HG02840 (cell line): ENCODE data around the gene FTO.
"Not testable (repeated sequence)": the region's sequence is repeated elsewhere in the genome, so short reads cannot be mapped to it uniquely, and the experiment has no call there.

Source experiments
- ATAC-seq: cut with Tn5 transposase; IDR thresholded peaks from one replicate; pipeline ENCODE4 v1.9.1; 2021; ENCODE audit warnings: mild to moderate bottlenecking, moderate library complexity, moderate number of reproducible peaks; ENCODE audit not compliant: unreplicated experiment, low FRiP score

FTO gene

GRCh38 chr16:53848950-53849349 is 145.0 kb downstream of the FTO start:
- ATAC-seq = no peak

DNA sequence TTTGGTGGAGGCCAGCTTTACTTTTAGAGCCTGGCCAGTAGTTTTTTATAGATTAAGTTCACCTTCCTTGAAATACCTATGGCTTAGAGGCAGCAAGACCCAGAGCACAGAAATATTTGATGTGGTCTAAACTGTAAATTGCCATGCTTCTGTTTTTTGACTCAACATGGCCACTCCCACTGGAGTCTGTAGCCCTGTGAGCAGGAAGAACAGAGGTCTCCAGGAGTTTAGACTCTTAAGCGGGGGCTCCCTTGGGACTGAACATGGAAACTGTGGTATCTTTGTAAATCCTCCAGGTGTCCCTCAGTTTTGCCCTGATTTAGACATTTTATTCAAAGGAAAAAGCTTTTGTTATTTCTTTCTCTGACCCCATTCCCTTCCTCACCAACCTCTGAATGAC is 145.6 kb downstream of the FTO start:
- ATAC-seq = no peak

GRCh38 chr16:53849994-53850393 is 146.0 kb downstream of the FTO start:
- no peak for ATAC-seq

- no peak for ATAC-seq
Measured at GRCh38 chr16:53852678-53853077, 148.7 kb downstream of the FTO start.

GRCh38 chr16:53855056-53855455 is 151.1 kb downstream of the FTO start:
- no peak for ATAC-seq

- ATAC-seq = no peak
Measured at GRCh38 chr16:53855511-53855910, 151.6 kb downstream of the FTO start.

DNA sequence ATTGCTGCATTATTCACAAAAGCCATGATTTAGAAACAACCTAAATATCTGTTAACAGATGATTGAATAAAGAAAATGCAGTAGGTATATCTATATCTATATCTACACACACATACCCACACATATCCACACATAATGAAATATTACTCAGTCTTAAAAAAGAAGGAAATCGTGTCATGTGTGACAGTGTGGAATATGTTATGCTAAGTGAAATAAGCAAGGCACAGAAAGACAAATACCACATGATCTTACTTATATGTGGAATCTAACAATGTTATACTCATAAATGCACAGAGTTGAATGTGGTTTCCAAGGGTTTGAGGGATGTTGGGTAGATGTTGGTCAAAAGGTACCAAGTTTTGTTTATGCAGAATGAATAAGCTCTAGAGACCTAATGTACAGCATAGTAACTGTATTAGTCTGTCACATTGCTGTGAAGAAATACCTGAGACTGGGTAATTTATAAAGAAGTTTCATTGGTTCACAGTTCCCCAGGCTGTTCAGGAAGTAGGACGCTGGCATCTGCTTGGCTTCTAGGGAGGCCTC is 156.1 kb downstream of the FTO start:
- ATAC-seq = no peak

GRCh38 chr16:53863861-53864260 is 159.9 kb downstream of the FTO start:
- no peak for ATAC-seq

GRCh38 chr16:53864819-53865493 is 161.0 kb downstream of the FTO start:
- no peak for ATAC-seq

GRCh38 chr16:53865494-53865863 is 161.5 kb downstream of the FTO start:
- ATAC-seq = peak; percentile 63

- ATAC-seq = no peak
Measured at GRCh38 chr16:53866520-53866919, 162.6 kb downstream of the FTO start.

- no peak for ATAC-seq
Measured at GRCh38 chr16:53870831-53871230, 166.9 kb downstream of the FTO start.

DNA sequence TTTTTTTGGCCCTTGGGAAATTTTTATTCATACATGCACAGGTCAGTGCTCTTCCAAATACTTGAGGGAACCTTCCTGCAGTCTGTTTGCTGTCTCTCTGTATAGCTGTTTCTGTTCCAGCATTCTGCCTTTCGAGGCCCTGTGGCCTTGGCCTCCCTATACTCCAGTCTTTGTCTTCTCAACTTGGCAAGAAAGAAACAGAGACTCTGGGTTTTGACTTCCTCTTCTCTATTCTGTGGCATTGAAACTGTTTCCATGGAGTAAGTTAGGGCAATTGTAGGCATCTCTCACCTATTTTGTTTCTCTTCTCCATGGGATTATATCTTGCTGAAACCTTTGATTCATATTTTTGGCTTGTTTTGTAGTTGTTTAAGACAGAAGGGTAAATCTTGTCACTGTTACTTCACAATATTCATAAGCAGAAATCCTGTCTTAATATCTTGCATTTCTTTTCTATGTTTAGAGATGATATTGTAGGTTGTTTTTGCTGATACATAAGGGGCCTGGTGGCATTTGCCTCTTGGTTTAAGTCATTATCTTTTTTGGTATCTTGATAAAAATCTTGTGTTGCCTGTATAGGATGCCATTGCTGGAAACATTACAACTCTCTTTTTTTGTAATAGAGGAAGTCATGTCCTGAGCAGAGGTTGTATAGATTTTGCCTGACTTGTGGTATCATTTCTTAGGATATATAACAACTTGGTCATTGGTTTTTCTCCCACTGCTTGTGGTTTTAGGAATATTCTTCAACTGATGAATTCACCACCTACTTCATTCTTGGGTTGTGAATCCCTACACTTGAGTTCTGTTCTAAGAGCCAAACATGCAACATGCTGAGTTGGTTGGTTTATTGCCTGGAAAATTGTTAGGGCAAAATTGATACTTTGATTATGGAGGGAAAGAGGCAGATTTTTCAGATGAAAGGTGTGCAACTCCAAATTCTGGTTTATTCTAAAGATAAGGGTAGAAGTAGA is 168.6 kb downstream of the FTO start:
- ATAC-seq = no peak

DNA sequence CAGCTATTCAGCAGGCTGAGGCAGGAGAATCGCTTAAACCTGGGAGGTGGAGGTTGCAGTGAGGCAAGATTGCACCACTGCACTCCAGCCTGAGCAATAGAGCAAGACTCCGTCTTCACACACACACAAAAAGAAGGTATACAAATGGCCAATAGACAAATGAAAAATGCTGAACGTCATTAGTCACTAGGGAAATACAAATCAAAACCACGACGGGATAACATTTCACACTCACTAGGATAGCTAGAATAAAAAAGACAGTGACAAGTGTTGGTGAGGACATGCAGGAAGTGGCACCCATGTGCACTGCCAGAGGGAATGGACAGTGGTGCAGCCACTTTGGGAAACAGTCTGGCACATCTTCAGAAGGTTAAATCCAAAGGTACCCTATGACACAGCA is 172.9 kb downstream of the FTO start:
- ATAC-seq = no peak

DNA sequence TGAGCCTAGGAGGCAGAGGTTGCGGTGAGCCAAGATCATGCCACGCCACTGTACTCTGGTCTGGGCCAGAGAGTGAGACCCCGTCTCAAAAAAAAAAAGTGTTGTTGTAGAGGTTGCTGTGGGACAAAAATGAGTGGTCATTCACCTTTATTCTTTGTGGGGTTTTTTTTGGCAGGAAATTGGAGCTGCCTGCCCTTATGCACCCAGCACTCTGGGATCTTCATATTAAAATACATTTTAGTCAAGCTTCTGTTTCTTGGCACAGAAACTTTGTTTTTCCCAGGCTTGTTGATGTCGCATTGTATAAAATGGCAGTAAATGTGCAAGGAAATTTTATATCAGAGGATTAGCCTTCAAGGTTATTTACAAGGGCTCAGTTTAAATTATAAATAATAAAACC is 174.3 kb downstream of the FTO start:
- ATAC-seq = no peak

DNA sequence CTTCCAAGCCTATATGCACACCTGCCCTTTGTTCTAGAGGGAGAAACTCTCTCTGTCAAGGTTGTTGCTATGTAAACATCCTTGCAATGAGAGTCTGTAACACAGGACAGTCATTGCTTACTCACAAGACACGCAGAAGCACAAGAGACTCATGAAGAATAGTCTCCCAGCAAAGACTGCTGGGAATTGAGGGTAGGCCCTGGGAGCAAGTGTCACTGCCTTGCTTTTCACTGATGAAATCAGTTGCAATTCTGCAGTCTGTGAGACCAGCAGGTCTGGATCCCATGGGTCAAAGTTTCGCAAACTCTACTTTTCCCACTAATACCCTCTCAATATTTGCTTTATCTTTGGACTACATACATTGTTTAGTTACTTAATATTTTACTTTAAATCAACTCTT is 177.4 kb downstream of the FTO start:
- ATAC-seq = no peak

- ATAC-seq = no peak
Measured at GRCh38 chr16:53882310-53882709, 178.4 kb downstream of the FTO start.

DNA sequence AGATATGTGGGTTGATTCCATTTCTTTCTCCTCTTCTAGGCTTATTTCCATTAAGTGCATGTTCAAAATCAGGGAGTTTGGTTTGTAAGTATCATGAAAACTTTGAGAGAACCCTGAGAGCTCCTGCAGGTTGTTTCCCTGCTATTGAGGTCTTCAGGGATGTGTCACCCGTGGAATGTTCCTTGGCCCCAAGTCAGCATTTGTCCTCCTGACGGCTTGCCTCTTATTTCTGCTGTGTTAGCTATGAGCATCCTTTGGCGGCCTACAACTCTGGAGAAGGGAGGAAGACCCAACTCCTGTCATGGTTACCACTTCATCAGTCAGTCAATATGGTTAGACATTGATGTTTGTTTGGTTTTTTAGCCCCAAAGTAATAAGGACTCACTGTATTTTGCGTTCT is 180.8 kb downstream of the FTO start:
- ATAC-seq = no peak

DNA sequence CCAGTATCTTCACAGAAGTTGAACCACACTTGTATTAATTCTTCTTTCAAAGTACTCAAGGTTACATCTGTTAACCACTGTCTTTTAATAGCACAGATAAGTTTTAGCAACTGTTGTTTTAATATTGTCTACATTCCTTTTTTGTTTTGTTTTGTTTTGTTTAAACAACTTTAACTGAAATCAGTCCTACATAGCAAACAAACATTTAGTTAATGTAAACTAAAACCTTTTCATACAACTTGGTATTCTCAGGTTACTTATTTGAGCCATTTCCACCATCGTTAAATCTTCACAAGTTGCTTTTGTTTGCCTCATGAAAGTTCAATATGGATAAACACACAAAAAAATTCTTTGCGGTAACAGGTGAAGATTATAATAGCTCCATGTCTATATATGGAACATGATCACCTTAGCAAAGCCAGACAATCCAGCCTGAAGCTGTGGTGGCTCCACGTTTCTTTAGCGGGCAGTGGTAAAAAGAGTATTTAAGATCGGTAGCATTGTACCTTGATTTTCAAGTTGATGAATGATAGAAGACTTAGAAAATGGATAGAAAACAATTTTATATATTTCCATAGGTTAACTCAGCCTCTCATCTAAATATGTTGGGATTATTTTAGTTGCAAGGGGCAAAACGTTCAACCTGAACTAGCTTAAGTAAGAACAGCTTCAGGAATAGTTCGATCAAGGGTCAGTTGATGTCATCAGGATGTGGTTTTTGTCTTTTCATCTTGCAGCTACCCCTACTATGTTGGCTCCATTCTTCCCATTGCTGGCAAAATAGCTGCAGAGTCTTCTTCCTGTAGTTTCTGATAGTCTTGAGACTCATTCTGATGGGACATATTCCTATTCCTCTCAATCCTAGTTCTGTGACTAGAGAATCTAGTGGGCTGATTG is 182.8 kb downstream of the FTO start:
- no peak for ATAC-seq

GRCh38 chr16:53888222-53888621 is 184.3 kb downstream of the FTO start:
- no peak for ATAC-seq

- not testable (repeated sequence) for ATAC-seq
Measured at GRCh38 chr16:53890877-53891276, 186.9 kb downstream of the FTO start.
